ENCODE results near the gene DCDC1.

Gene DCDC1

DNA sequence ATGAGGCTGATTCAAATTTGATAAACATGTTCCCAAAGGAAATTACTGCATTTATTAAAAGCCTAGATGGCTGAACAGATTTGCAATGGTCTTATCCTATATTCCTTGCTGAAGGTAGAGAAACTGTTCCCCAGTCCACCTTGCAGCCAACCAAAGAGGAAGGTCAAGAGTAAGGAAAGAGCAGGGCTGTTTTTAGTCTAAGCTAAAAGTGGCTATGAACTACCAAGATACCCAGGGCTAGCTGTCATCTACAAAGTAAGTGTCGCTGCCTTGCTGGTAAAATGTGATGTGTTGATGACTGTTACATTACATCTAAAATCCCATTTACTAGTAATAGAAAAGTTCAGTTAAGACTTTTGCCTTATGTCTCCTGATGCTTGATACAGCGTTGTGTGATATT lies 493.3 kb downstream of the DCDC1 start:
- Histone ChIP-seq H3K27ac (ENCODE audit: low read depth, low read length) (no peak overlapping the region), H3K27me3 (ENCODE audit: insufficient read depth, low read length, poor library complexity) (no peaks in the 10 kb centered on the region)
- WGBS (ENCODE audit: extremely low coverage, insufficient coverage, low lambda C conversion rate) = no CpG with 5 or more reads among the region's 2 CpGs

GRCh38 chr11:30875806-30876205 lies 493.7 kb downstream of the DCDC1 start:
- no peak overlapping the region for H3K4me3 ChIP-seq (ENCODE audit: low read length)
- no peak overlapping the region for H3K9ac ChIP-seq (ENCODE audit: low read length)
- no peak overlapping the region for H2BK120ac ChIP-seq (ENCODE audit: low read depth, low read length)
- no peak overlapping the region for H3K4me2 ChIP-seq (ENCODE audit: low read length)
- H3K27ac ChIP-seq (ENCODE audit: low read depth, low read length) = no peak overlapping the region
- H2BK15ac ChIP-seq (replicated peaks; ENCODE audit: low read depth) = no peak overlapping the region
- DNase-seq = no peak
- no peaks in the 10 kb centered on the region for H3K27me3 ChIP-seq (ENCODE audit: insufficient read depth, low read length, poor library complexity)
- no peak overlapping the region for H3K56ac ChIP-seq (ENCODE audit: low read length)
- no peak overlapping the region for H3K4ac ChIP-seq (ENCODE audit: low read depth, low read length)
- no peak overlapping the region for H3K23ac ChIP-seq (ENCODE audit: low read length)
- WGBS (ENCODE audit: extremely low coverage, insufficient coverage, low lambda C conversion rate) = no CpG with 5 or more reads among the region's 2 CpGs
- H2AK5ac ChIP-seq (ENCODE audit: low read length) = no peak overlapping the region
- H3K4me1 ChIP-seq (ENCODE audit: control insufficient read depth, low read depth, low read length) = no peaks in the 10 kb centered on the region
- no peaks in the 10 kb centered on the region for H3K79me1 ChIP-seq (ENCODE audit: low read length)
- H4K8ac ChIP-seq (ENCODE audit: low read depth, low read length) = no peak overlapping the region
- no peak overlapping the region for H2BK5ac ChIP-seq (ENCODE audit: low read length)
- no peak overlapping the region for H4K5ac ChIP-seq (ENCODE audit: low read length)
- H3K36me3 ChIP-seq (ENCODE audit: control insufficient read depth, insufficient read depth, low read length) = no peaks in the 10 kb centered on the region
- no peaks in the 10 kb centered on the region for H3K79me2 ChIP-seq (ENCODE audit: control insufficient read depth, insufficient read depth, low read length)
- H3K18ac ChIP-seq (ENCODE audit: low read length) = no peak overlapping the region

More for the DNA sequence above, 493.3 kb downstream of the DCDC1 start:
- Histone ChIP-seq H3K79me1 (ENCODE audit: low read length) (no peaks in the 10 kb centered on the region), H2AK5ac (ENCODE audit: low read length) (no peak overlapping the region), H3K56ac (ENCODE audit: low read length) (no peak overlapping the region), H3K4ac (ENCODE audit: low read depth, low read length) (no peak overlapping the region), H3K18ac (ENCODE audit: low read length) (no peak overlapping the region), H3K36me3 (ENCODE audit: control insufficient read depth, insufficient read depth, low read length) (no peaks in the 10 kb centered on the region), H3K4me3 (ENCODE audit: low read length) (no peak overlapping the region), H4K8ac (ENCODE audit: low read depth, low read length) (no peak overlapping the region), H3K4me1 (ENCODE audit: control insufficient read depth, low read depth, low read length) (no peaks in the 10 kb centered on the region), H3K4me2 (ENCODE audit: low read length) (no peak overlapping the region), H2BK15ac (replicated peaks; ENCODE audit: low read depth) (no peak overlapping the region), H2BK120ac (ENCODE audit: low read depth, low read length) (no peak overlapping the region), H2BK5ac (ENCODE audit: low read length) (no peak overlapping the region), H3K9ac (ENCODE audit: low read length) (no peak overlapping the region), H3K79me2 (ENCODE audit: control insufficient read depth, insufficient read depth, low read length) (no peaks in the 10 kb centered on the region), H3K23ac (ENCODE audit: low read length) (no peak overlapping the region), H4K5ac (ENCODE audit: low read length) (no peak overlapping the region)
- no peak for DNase-seq

DNA sequence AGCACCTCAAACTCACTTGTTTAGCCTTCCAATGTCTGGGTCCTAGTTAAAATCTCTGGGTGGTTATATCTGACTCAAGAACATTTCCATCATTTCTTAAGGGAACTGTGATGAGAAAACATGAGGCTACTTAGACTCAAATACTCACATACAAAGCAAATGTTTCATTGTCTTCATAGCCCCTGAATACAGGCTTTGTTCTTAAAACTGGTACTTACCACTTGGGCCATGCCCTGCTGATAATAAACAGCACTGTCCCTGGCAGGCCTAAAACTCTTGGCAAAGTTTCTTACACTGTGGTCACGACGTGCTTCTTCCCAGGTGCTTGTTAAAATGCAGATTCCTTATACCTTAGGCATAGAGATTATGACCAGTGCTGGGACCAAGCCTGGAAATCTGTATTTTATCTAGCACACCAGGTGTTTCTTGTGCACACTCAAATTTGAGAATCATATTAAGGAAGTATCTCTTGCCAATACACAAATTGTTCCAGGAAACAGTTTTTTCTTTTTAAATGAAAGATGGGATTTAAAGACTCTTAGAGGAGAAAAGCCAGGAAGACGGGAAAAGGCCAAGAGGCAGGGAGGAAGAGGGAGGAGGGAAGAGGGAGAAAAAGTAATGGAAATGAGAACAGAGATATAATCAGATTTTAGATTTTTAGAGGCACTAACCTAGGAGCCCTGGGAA lies 495.5 kb downstream of the DCDC1 start:
- H2BK120ac ChIP-seq (ENCODE audit: low read depth, low read length) = no peak overlapping the region
- no peaks in the 10 kb centered on the region for H3K27me3 ChIP-seq (ENCODE audit: insufficient read depth, low read length, poor library complexity)
- H2BK15ac ChIP-seq (replicated peaks; ENCODE audit: low read depth) = no peak overlapping the region
- H3K9ac ChIP-seq (ENCODE audit: low read length) = no peak overlapping the region
- no peaks in the 10 kb centered on the region for H3K79me2 ChIP-seq (ENCODE audit: control insufficient read depth, insufficient read depth, low read length)
- no peaks in the 10 kb centered on the region for H3K4me1 ChIP-seq (ENCODE audit: control insufficient read depth, low read depth, low read length)
- no peaks in the 10 kb centered on the region for H3K79me1 ChIP-seq (ENCODE audit: low read length)
- no peak overlapping the region for H2BK5ac ChIP-seq (ENCODE audit: low read length)
- no peak overlapping the region for H3K23ac ChIP-seq (ENCODE audit: low read length)
- no peak overlapping the region for H4K5ac ChIP-seq (ENCODE audit: low read length)
- no peak overlapping the region for H4K8ac ChIP-seq (ENCODE audit: low read depth, low read length)
- H3K27ac ChIP-seq (ENCODE audit: low read depth, low read length) = no peak overlapping the region
- no peak overlapping the region for H3K4ac ChIP-seq (ENCODE audit: low read depth, low read length)
- no peak for DNase-seq
- H3K18ac ChIP-seq (ENCODE audit: low read length) = no peak overlapping the region
- no peak overlapping the region for H3K56ac ChIP-seq (ENCODE audit: low read length)
- no peak overlapping the region for H3K4me2 ChIP-seq (ENCODE audit: low read length)
- no peaks in the 10 kb centered on the region for H3K36me3 ChIP-seq (ENCODE audit: control insufficient read depth, insufficient read depth, low read length)
- H2AK5ac ChIP-seq (ENCODE audit: low read length) = no peak overlapping the region
- no peak overlapping the region for H3K4me3 ChIP-seq (ENCODE audit: low read length)
- no CpG with 5 or more reads among the region's 3 CpGs for WGBS (ENCODE audit: extremely low coverage, insufficient coverage, low lambda C conversion rate)

DNA sequence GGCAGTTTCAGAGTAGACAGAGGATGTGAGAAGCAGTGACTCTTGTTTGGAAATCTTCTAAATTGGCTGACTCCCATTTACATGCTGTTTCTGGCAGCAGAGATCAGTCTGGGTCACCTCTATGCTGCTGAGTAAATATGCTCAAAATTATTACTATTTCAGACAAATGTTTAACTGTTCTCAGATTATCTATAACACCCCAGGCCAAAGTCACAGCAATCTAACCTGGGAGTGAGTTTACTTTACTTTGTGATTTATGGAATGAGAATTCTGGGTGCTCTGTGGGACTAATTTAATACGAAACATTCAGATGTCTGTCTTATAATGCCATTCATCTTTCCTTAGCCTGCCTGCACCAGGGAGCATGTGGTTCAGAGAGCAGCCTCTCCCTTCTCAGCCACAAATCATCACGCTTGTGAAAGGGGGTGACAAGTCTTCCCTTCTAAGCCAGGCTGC lies 500.9 kb downstream of the DCDC1 start:
- H3K4me2 ChIP-seq (ENCODE audit: low read length) = no peak overlapping the region
- no peak overlapping the region for H3K23ac ChIP-seq (ENCODE audit: low read length)
- H3K36me3 ChIP-seq (ENCODE audit: control insufficient read depth, insufficient read depth, low read length) = no peaks in the 10 kb centered on the region
- DNase-seq = no peak
- H4K5ac ChIP-seq (ENCODE audit: low read length) = no peak overlapping the region
- H3K4me1 ChIP-seq (ENCODE audit: control insufficient read depth, low read depth, low read length) = no peaks in the 10 kb centered on the region
- H2BK15ac ChIP-seq (replicated peaks; ENCODE audit: low read depth) = no peak overlapping the region
- H3K79me2 ChIP-seq (ENCODE audit: control insufficient read depth, insufficient read depth, low read length) = no peaks in the 10 kb centered on the region
- no peak overlapping the region for H2AK5ac ChIP-seq (ENCODE audit: low read length)
- no peak overlapping the region for H3K18ac ChIP-seq (ENCODE audit: low read length)
- H3K27me3 ChIP-seq (ENCODE audit: insufficient read depth, low read length, poor library complexity) = no peaks in the 10 kb centered on the region
- no peak overlapping the region for H4K8ac ChIP-seq (ENCODE audit: low read depth, low read length)
- no peak overlapping the region for H3K56ac ChIP-seq (ENCODE audit: low read length)
- H2BK5ac ChIP-seq (ENCODE audit: low read length) = no peak overlapping the region
- no peaks in the 10 kb centered on the region for H3K79me1 ChIP-seq (ENCODE audit: low read length)
- H2BK120ac ChIP-seq (ENCODE audit: low read depth, low read length) = no peak overlapping the region
- H3K9ac ChIP-seq (ENCODE audit: low read length) = no peak overlapping the region
- H3K4ac ChIP-seq (ENCODE audit: low read depth, low read length) = no peak overlapping the region
- H3K4me3 ChIP-seq (ENCODE audit: low read length) = no peak overlapping the region
- no peak overlapping the region for H3K27ac ChIP-seq (ENCODE audit: low read depth, low read length)
- no CpG with 5 or more reads among the region's 2 CpGs for WGBS (ENCODE audit: extremely low coverage, insufficient coverage, low lambda C conversion rate)

DNA sequence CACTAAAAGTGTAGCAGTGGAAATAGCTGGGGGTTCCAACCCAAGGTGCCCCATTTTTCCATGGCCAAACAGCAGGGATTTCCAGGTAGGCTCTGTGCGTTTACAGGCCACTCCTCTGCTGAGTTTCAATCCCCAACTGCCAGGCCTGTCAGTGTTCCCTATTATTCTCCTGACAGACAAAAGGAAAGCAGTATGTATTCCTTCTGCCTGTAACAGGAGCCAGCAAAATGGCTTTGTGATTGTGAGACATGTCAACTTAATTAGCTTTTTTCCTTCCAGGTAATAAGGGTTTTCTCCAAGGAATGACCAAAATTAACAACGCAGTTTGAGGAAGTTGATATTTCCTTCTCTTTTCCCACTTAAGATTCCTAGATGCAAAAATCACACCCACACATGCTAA lies 506.3 kb downstream of the DCDC1 start:
- no peak overlapping the region for H3K23ac ChIP-seq (ENCODE audit: low read length)

GRCh38 chr11:30861531-30861930 lies 508.0 kb downstream of the DCDC1 start:
- Histone ChIP-seq H4K5ac (ENCODE audit: low read length) (no peak overlapping the region), H3K56ac (ENCODE audit: low read length) (no peak overlapping the region), H3K18ac (ENCODE audit: low read length) (no peak overlapping the region), H3K4me2 (ENCODE audit: low read length) (no peak overlapping the region), H3K36me3 (ENCODE audit: control insufficient read depth, insufficient read depth, low read length) (no peaks in the 10 kb centered on the region), H3K79me2 (ENCODE audit: control insufficient read depth, insufficient read depth, low read length) (no peaks in the 10 kb centered on the region), H3K4ac (ENCODE audit: low read depth, low read length) (no peak overlapping the region), H4K8ac (ENCODE audit: low read depth, low read length) (no peak overlapping the region), H3K79me1 (ENCODE audit: low read length) (no peaks in the 10 kb centered on the region), H3K23ac (ENCODE audit: low read length) (no peak overlapping the region), H2AK5ac (ENCODE audit: low read length) (no peak overlapping the region), H2BK15ac (replicated peaks; ENCODE audit: low read depth) (no peak overlapping the region), H3K27me3 (ENCODE audit: insufficient read depth, low read length, poor library complexity) (no peaks in the 10 kb centered on the region), H3K4me1 (ENCODE audit: control insufficient read depth, low read depth, low read length) (no peaks in the 10 kb centered on the region), H2BK120ac (ENCODE audit: low read depth, low read length) (no peak overlapping the region), H3K4me3 (ENCODE audit: low read length) (no peak overlapping the region), H3K27ac (ENCODE audit: low read depth, low read length) (no peak overlapping the region), H2BK5ac (ENCODE audit: low read length) (no peak overlapping the region), H3K9ac (ENCODE audit: low read length) (no peak overlapping the region)
- no peak for DNase-seq
- WGBS (ENCODE audit: extremely low coverage, insufficient coverage, low lambda C conversion rate) = no CpG with 5 or more reads among the region's 7 CpGs

More for the DNA sequence above, 506.3 kb downstream of the DCDC1 start:
- Histone ChIP-seq H3K4me3 (ENCODE audit: low read length) (no peak overlapping the region), H2BK120ac (ENCODE audit: low read depth, low read length) (no peak overlapping the region), H3K4me1 (ENCODE audit: control insufficient read depth, low read depth, low read length) (no peaks in the 10 kb centered on the region), H2BK5ac (ENCODE audit: low read length) (no peak overlapping the region), H3K18ac (ENCODE audit: low read length) (no peak overlapping the region), H4K8ac (ENCODE audit: low read depth, low read length) (no peak overlapping the region), H2BK15ac (replicated peaks; ENCODE audit: low read depth) (no peak overlapping the region), H3K36me3 (ENCODE audit: control insufficient read depth, insufficient read depth, low read length) (no peaks in the 10 kb centered on the region), H3K4ac (ENCODE audit: low read depth, low read length) (no peak overlapping the region), H2AK5ac (ENCODE audit: low read length) (no peak overlapping the region), H3K79me1 (ENCODE audit: low read length) (no peaks in the 10 kb centered on the region), H3K27ac (ENCODE audit: low read depth, low read length) (no peak overlapping the region), H3K9ac (ENCODE audit: low read length) (no peak overlapping the region), H3K79me2 (ENCODE audit: control insufficient read depth, insufficient read depth, low read length) (no peaks in the 10 kb centered on the region), H3K56ac (ENCODE audit: low read length) (no peak overlapping the region), H3K4me2 (ENCODE audit: low read length) (no peak overlapping the region), H3K27me3 (ENCODE audit: insufficient read depth, low read length, poor library complexity) (no peaks in the 10 kb centered on the region), H4K5ac (ENCODE audit: low read length) (no peak overlapping the region)
- WGBS (ENCODE audit: extremely low coverage, insufficient coverage, low lambda C conversion rate) = no CpG with 5 or more reads among the region's 2 CpGs
- no peak for DNase-seq
